Measurements from ENCODE around the gene IQGAP2. TPM values are rescaled to one million over a fixed set of nuclear protein-coding genes. Genes with fewer than 3 reads are reported as not detected.
"Not testable (repeated sequence)": the region's sequence is repeated elsewhere in the genome, so short reads cannot be mapped to it uniquely, and the experiment has no call there.

The IQGAP2 gene
- polyA plus RNA-seq, 1 donor, result 29.2 TPM

GRCh38 chr5:76503929-76504328 is 100.8 kb downstream of the IQGAP2 start:
- Histone ChIP-seq H3K36me3 (ENCODE audit: control insufficient read depth, insufficient read depth, low read length) (no peaks in the 10 kb centered on the region), H3K4me1 (ENCODE audit: control insufficient read depth, insufficient read depth, low read length) (no peaks in the 10 kb centered on the region), H3K27me3 (ENCODE audit: control insufficient read depth, insufficient read depth, low read length) (no peaks in the 10 kb centered on the region), H3K9me3 (ENCODE audit: control insufficient read depth, low read depth, low read length) (no peaks in the 10 kb centered on the region), H3K4me3 (ENCODE audit: low read length) (no peak overlapping the region), H3K27ac (ENCODE audit: low read length) (no peak overlapping the region)
- no peak for DNase-seq
- no CpG with 5 or more reads among the region's 4 CpGs for WGBS (ENCODE audit: insufficient coverage, low lambda C conversion rate)

GRCh38 chr5:76504901-76505564 is 101.9 kb downstream of the IQGAP2 start:
- H3K4me3 ChIP-seq (ENCODE audit: low read length), result no peak overlapping the region
- no peaks in the 10 kb centered on the region for H3K27me3 ChIP-seq (ENCODE audit: control insufficient read depth, insufficient read depth, low read length)
- H3K27ac ChIP-seq (ENCODE audit: low read length), result no peak overlapping the region
- no peak for DNase-seq
- 100% methylated on average over 1 of the region's 4 CpGs for WGBS (ENCODE audit: insufficient coverage, low lambda C conversion rate)
- H3K36me3 ChIP-seq (ENCODE audit: control insufficient read depth, insufficient read depth, low read length), result no peaks in the 10 kb centered on the region
- H3K9me3 ChIP-seq (ENCODE audit: control insufficient read depth, low read depth, low read length), result no peaks in the 10 kb centered on the region
- H3K4me1 ChIP-seq (ENCODE audit: control insufficient read depth, insufficient read depth, low read length), result no peaks in the 10 kb centered on the region

GRCh38 chr5:76513476-76513875 is 110.4 kb downstream of the IQGAP2 start:
- no peak for DNase-seq
- no peaks in the 10 kb centered on the region for H3K27me3 ChIP-seq (ENCODE audit: control insufficient read depth, insufficient read depth, low read length)
- 60% methylated on average over 1 of the region's 1 CpG for WGBS (ENCODE audit: insufficient coverage, low lambda C conversion rate)
- no peak overlapping the region for H3K4me3 ChIP-seq (ENCODE audit: low read length)
- H3K36me3 ChIP-seq (ENCODE audit: control insufficient read depth, insufficient read depth, low read length), result no peaks in the 10 kb centered on the region
- H3K27ac ChIP-seq (ENCODE audit: low read length), result no peak overlapping the region
- H3K4me1 ChIP-seq (ENCODE audit: control insufficient read depth, insufficient read depth, low read length), result no peaks in the 10 kb centered on the region
- H3K9me3 ChIP-seq (ENCODE audit: control insufficient read depth, low read depth, low read length), result no peaks in the 10 kb centered on the region

GRCh38 chr5:76514292-76514691 is 111.2 kb downstream of the IQGAP2 start:
- DNase-seq, result no peak
- Histone ChIP-seq H3K27me3 (ENCODE audit: control insufficient read depth, insufficient read depth, low read length) (no peaks in the 10 kb centered on the region), H3K36me3 (ENCODE audit: control insufficient read depth, insufficient read depth, low read length) (no peaks in the 10 kb centered on the region), H3K4me1 (ENCODE audit: control insufficient read depth, insufficient read depth, low read length) (no peaks in the 10 kb centered on the region), H3K27ac (ENCODE audit: low read length) (no peak overlapping the region), H3K9me3 (ENCODE audit: control insufficient read depth, low read depth, low read length) (no peaks in the 10 kb centered on the region), H3K4me3 (ENCODE audit: low read length) (no peak overlapping the region)
- 66% methylated on average over 4 of the region's 4 CpGs for WGBS (ENCODE audit: insufficient coverage, low lambda C conversion rate)

GRCh38 chr5:76514713-76515112 is 111.6 kb downstream of the IQGAP2 start:
- no peak for DNase-seq
- WGBS (ENCODE audit: insufficient coverage, low lambda C conversion rate), result no CpG with 5 or more reads among the region's 2 CpGs
- no peaks in the 10 kb centered on the region for H3K27me3 ChIP-seq (ENCODE audit: control insufficient read depth, insufficient read depth, low read length)

GRCh38 chr5:76517334-76517733 is 114.2 kb downstream of the IQGAP2 start:
- H3K27me3 ChIP-seq (ENCODE audit: control insufficient read depth, insufficient read depth, low read length), result no peaks in the 10 kb centered on the region
- H3K9me3 ChIP-seq (ENCODE audit: control insufficient read depth, low read depth, low read length), result no peaks in the 10 kb centered on the region
- H3K4me1 ChIP-seq (ENCODE audit: control insufficient read depth, insufficient read depth, low read length), result peaks cover 4% of the 10 kb centered on the region
- no peak for DNase-seq
- no peaks in the 10 kb centered on the region for H3K36me3 ChIP-seq (ENCODE audit: control insufficient read depth, insufficient read depth, low read length)
- WGBS (ENCODE audit: insufficient coverage, low lambda C conversion rate), result 100% methylated on average over 1 of the region's 3 CpGs
- no peak overlapping the region for H3K27ac ChIP-seq (ENCODE audit: low read length)
- no peak overlapping the region for H3K4me3 ChIP-seq (ENCODE audit: low read length)

More at GRCh38 chr5:76514713-76515112, 111.6 kb downstream of the IQGAP2 start:
- Histone ChIP-seq H3K9me3 (ENCODE audit: control insufficient read depth, low read depth, low read length) (no peaks in the 10 kb centered on the region), H3K27ac (ENCODE audit: low read length) (no peak overlapping the region), H3K4me3 (ENCODE audit: low read length) (no peak overlapping the region), H3K36me3 (ENCODE audit: control insufficient read depth, insufficient read depth, low read length) (no peaks in the 10 kb centered on the region), H3K4me1 (ENCODE audit: control insufficient read depth, insufficient read depth, low read length) (no peaks in the 10 kb centered on the region)

GRCh38 chr5:76518246-76518645 is 115.2 kb downstream of the IQGAP2 start:
- H3K27ac ChIP-seq (ENCODE audit: low read length); H3K9me3 ChIP-seq (ENCODE audit: control insufficient read depth, low read depth, low read length); H3K36me3 ChIP-seq (ENCODE audit: control insufficient read depth, insufficient read depth, low read length); H3K4me3 ChIP-seq (ENCODE audit: low read length); H3K27me3 ChIP-seq (ENCODE audit: control insufficient read depth, insufficient read depth, low read length); H3K4me1 ChIP-seq (ENCODE audit: control insufficient read depth, insufficient read depth, low read length); DNase-seq: not testable (repeated sequence)
- 90% methylated on average over 2 of the region's 5 CpGs for WGBS (ENCODE audit: insufficient coverage, low lambda C conversion rate)

- Histone ChIP-seq H3K27me3 (ENCODE audit: control insufficient read depth, insufficient read depth, low read length) (no peaks in the 10 kb centered on the region), H3K4me3 (ENCODE audit: low read length) (no peak overlapping the region), H3K4me1 (ENCODE audit: control insufficient read depth, insufficient read depth, low read length) (peaks cover 5% of the 10 kb centered on the region), H3K27ac (ENCODE audit: low read length) (no peak overlapping the region), H3K9me3 (ENCODE audit: control insufficient read depth, low read depth, low read length) (no peaks in the 10 kb centered on the region), H3K36me3 (ENCODE audit: control insufficient read depth, insufficient read depth, low read length) (no peaks in the 10 kb centered on the region)
- peak in 1 of 2 donors; percentile 20 for DNase-seq
- 64% methylated on average over 3 of the region's 6 CpGs for WGBS (ENCODE audit: insufficient coverage, low lambda C conversion rate)
These were observed 118.2 kb downstream of the IQGAP2 start for GRCh38 chr5:76521240-76521758.

- Histone ChIP-seq H3K9me3 (ENCODE audit: control insufficient read depth, low read depth, low read length) (no peaks in the 10 kb centered on the region), H3K27me3 (ENCODE audit: control insufficient read depth, insufficient read depth, low read length) (no peaks in the 10 kb centered on the region), H3K27ac (ENCODE audit: low read length) (peak overlapping the region; percentile 26), H3K4me3 (ENCODE audit: low read length) (no peak overlapping the region), H3K4me1 (ENCODE audit: control insufficient read depth, insufficient read depth, low read length) (peaks cover 5% of the 10 kb centered on the region), H3K36me3 (ENCODE audit: control insufficient read depth, insufficient read depth, low read length) (no peaks in the 10 kb centered on the region)
- peak; percentile 48 to 81 for DNase-seq
- 0% methylated on average over 1 of the region's 11 CpGs for WGBS (ENCODE audit: insufficient coverage, low lambda C conversion rate)
These were observed 119.2 kb downstream of the IQGAP2 start for GRCh38 chr5:76522103-76522935.

- H3K27me3 ChIP-seq (ENCODE audit: control insufficient read depth, insufficient read depth, low read length), result no peaks in the 10 kb centered on the region
- H3K27ac ChIP-seq (ENCODE audit: low read length), result no peak overlapping the region
- H3K36me3 ChIP-seq (ENCODE audit: control insufficient read depth, insufficient read depth, low read length), result no peaks in the 10 kb centered on the region
- no peak for DNase-seq
- no peak overlapping the region for H3K4me3 ChIP-seq (ENCODE audit: low read length)
- WGBS (ENCODE audit: insufficient coverage, low lambda C conversion rate), result 100% methylated on average over 3 of the region's 3 CpGs
- no peaks in the 10 kb centered on the region for H3K9me3 ChIP-seq (ENCODE audit: control insufficient read depth, low read depth, low read length)
- peaks cover 5% of the 10 kb centered on the region for H3K4me1 ChIP-seq (ENCODE audit: control insufficient read depth, insufficient read depth, low read length)
These were observed 121.2 kb downstream of the IQGAP2 start for GRCh38 chr5:76524101-76524835.

Measured in large intestine (tissue), 3 donors.